Ovary (tissue), 3 donors: ENCODE data around the gene POGLUT2.

ENCODE experiments used
- POLR2A ChIP-seq: fragments of 450-650 bp; IDR thresholded peaks from one replicate; pipeline ENCODE4 v1.6.1; 2017; ENCODE audit warnings: antibody characterized with exemption, mild to moderate bottlenecking, moderate library complexity
- TF ChIP-seq, protein P1 (sequence below), 3 donors: fragments of 450-650 bp in 2 of 3; fragments of 200-600 bp in 1 of 3; IDR thresholded peaks; one replicate each; pipeline versions ENCODE4 v1.5.1 to v1.8.0; 2016 to 2022; ENCODE audit warnings: antibody characterized with exemption in 3 of 3, mild to moderate bottlenecking in 1 of 3
- donor health status: DM: no; HTN: no; CAD: no.

DNA sequence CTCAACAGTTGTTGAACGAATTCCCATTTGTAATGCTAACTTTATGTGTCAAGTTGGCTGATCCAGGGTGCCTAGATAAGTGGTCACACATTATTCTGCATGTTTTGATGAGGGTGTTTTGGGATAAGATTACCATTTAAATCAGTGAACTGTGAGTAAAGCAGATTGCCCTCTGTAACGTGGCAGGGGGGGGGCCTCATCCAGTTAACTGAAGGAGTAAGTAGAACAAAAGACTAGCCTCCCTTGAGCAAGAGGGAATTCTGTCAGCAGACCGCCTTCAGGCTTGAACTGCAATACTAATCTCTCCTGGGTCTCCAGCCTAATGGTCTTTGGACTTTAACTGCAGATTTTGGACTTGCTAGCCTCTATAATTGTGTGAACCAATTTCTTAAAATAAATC, 21.0 kb downstream of the POGLUT2 start:
- TF ChIP-seq, protein P1, sequence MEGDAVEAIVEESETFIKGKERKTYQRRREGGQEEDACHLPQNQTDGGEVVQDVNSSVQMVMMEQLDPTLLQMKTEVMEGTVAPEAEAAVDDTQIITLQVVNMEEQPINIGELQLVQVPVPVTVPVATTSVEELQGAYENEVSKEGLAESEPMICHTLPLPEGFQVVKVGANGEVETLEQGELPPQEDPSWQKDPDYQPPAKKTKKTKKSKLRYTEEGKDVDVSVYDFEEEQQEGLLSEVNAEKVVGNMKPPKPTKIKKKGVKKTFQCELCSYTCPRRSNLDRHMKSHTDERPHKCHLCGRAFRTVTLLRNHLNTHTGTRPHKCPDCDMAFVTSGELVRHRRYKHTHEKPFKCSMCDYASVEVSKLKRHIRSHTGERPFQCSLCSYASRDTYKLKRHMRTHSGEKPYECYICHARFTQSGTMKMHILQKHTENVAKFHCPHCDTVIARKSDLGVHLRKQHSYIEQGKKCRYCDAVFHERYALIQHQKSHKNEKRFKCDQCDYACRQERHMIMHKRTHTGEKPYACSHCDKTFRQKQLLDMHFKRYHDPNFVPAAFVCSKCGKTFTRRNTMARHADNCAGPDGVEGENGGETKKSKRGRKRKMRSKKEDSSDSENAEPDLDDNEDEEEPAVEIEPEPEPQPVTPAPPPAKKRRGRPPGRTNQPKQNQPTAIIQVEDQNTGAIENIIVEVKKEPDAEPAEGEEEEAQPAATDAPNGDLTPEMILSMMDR (IDR thresholded peaks at IDR 0.05), result no peak
- TF ChIP-seq POLR2A, result no peak
